ENCODE data around the gene ATP6V0D1. TPM values are rescaled to one million over a fixed set of nuclear protein-coding genes. Genes with fewer than 3 reads are reported as not detected.
A peak's percentile ranks its signal among the peaks of the same experiment; 100 is the strongest.

The ATP6V0D1 gene
- total and polyA plus RNA-seq, 8 donors: 17.4 to 54.0 (median 32.3) TPM

- peaks cover 0 to 4% (median 0%) of the 10 kb centered on the region in 3 donors for H3K36me3 ChIP-seq
- H3K27me3 ChIP-seq: no peaks in the 10 kb centered on the region
- peak overlapping the region; percentile 26 to 81 (median 58) for H3K27ac ChIP-seq
- 82 to 89% methylated on average over 3 of the region's 3 CpGs for WGBS, 2 donors
- peaks cover 49 to 60% (median 52%) of the 10 kb centered on the region in 3 donors for H3K4me1 ChIP-seq
- intact Hi-C loops (cut with DNase I): no loop called here
- FAIRE-seq (no peak), DNase-seq (no peak), ATAC-seq (no peak)
- no peaks in the 10 kb centered on the region for H3K9me3 ChIP-seq
- no peak for TF ChIP-seq CTCF (IDR thresholded peaks at IDR 0.05)
- H3K4me3 ChIP-seq: no peak overlapping the region
Observed at GRCh38 chr16:67449739-67450138, 31.2 kb downstream of the ATP6V0D1 start.

- DNase-seq: peak in 1 of 6 donors; percentile 62
- 38 to 47% methylated on average over 2 of the region's 2 CpGs for WGBS, 2 donors
- TF ChIP-seq CTCF (IDR thresholded peaks at IDR 0.05): no peak
- Histone ChIP-seq H3K36me3 (peaks cover 0 to 4% (median 0%) of the 10 kb centered on the region in 3 donors), H3K27me3 (no peaks in the 10 kb centered on the region), H3K27ac (peak overlapping the region in 2 of 4 donors; percentile 26 to 39), H3K4me1 (peaks cover 49 to 60% (median 52%) of the 10 kb centered on the region in 3 donors), H3K4me3 (no peak overlapping the region), H3K9me3 (no peaks in the 10 kb centered on the region)
- intact Hi-C loops (cut with DNase I): no loop called here
- no peak for ATAC-seq
- no peak for FAIRE-seq
Observed at GRCh38 chr16:67449336-67449735, 31.6 kb downstream of the ATP6V0D1 start.

- no peaks in the 10 kb centered on the region for H3K9me3 ChIP-seq
- FAIRE-seq (no peak), DNase-seq (no peak), ATAC-seq (no peak)
- intact Hi-C loops (cut with DNase I): no loop called here
- H3K27ac ChIP-seq: no peak overlapping the region
- WGBS, 2 donors: 95 to 98% methylated on average over 5 of the region's 5 CpGs
- peaks cover 52 to 60% (median 52%) of the 10 kb centered on the region in 3 donors for H3K4me1 ChIP-seq
- no peak for TF ChIP-seq CTCF (IDR thresholded peaks at IDR 0.05)
- peaks cover 0 to 4% (median 0%) of the 10 kb centered on the region in 3 donors for H3K36me3 ChIP-seq
- no peak overlapping the region for H3K4me3 ChIP-seq
- H3K27me3 ChIP-seq: no peaks in the 10 kb centered on the region
Observed at GRCh38 chr16:67448580-67448979, 32.4 kb downstream of the ATP6V0D1 start.

- intact Hi-C loops (cut with DNase I): no loop called here
- FAIRE-seq: no peak
- Histone ChIP-seq H3K27ac (peak overlapping the region in 1 of 4 donors; percentile 6), H3K4me3 (no peak overlapping the region), H3K36me3 (peaks cover 0 to 4% (median 0%) of the 10 kb centered on the region in 3 donors), H3K4me1 (peaks cover 54 to 56% (median 54%) of the 10 kb centered on the region in 3 donors), H3K9me3 (no peaks in the 10 kb centered on the region), H3K27me3 (no peaks in the 10 kb centered on the region)
- TF ChIP-seq CTCF (IDR thresholded peaks at IDR 0.05): peak; percentile 10 to 34 (median 24)
- 61 to 71% methylated on average over 6 of the region's 6 CpGs for WGBS, 2 donors
- peak in 5 of 6 donors; percentile 44 to 84 (median 75) for DNase-seq
- peak; percentile 26 to 46 (median 38) for ATAC-seq
Observed at GRCh38 chr16:67447508-67448076, 33.4 kb downstream of the ATP6V0D1 start.

- Histone ChIP-seq H3K27ac (peak overlapping the region in 1 of 4 donors; percentile 6), H3K4me3 (no peak overlapping the region), H3K9me3 (no peaks in the 10 kb centered on the region), H3K27me3 (no peaks in the 10 kb centered on the region), H3K36me3 (peaks cover 0 to 4% (median 0%) of the 10 kb centered on the region in 3 donors), H3K4me1 (peaks cover 50 to 56% (median 54%) of the 10 kb centered on the region in 3 donors)
- ATAC-seq (no peak), FAIRE-seq (no peak), DNase-seq (no peak)
- intact Hi-C loops (cut with DNase I): no loop called here
- 66 to 68% methylated on average over 8 of the region's 8 CpGs for WGBS, 2 donors
- TF ChIP-seq CTCF (IDR thresholded peaks at IDR 0.05): no peak
Observed at GRCh38 chr16:67446968-67447507, 33.9 kb downstream of the ATP6V0D1 start.

All from pancreas (tissue), 10 donors.